WTC11 (cell line): ENCODE results near the gene RTN4RL1.

Experiments used
- TF ChIP-seq, protein P1 (sequence below): sonication (generic); formaldehyde crosslinking; IDR thresholded peaks from 2 replicates; pipeline ENCODE4 v1.8.0; 2022; ENCODE audit warnings: missing genetic modification reagents
- TF ChIP-seq, protein P2 (sequence below): fragments of 250-450 bp; sonication (Bioruptor Pico); IDR thresholded peaks from 2 replicates; pipeline ENCODE4 v1.9.0; 2021; ENCODE audit warnings: moderate library complexity, mild to moderate bottlenecking, inconsistent platforms, borderline replicate concordance
- TF ChIP-seq, protein P3 (sequence below): fragments of 200-600 bp; IDR thresholded peaks from 2 replicates; pipeline ENCODE4 v1.8.0; 2022; ENCODE audit warnings: antibody characterized with exemption

DNA sequence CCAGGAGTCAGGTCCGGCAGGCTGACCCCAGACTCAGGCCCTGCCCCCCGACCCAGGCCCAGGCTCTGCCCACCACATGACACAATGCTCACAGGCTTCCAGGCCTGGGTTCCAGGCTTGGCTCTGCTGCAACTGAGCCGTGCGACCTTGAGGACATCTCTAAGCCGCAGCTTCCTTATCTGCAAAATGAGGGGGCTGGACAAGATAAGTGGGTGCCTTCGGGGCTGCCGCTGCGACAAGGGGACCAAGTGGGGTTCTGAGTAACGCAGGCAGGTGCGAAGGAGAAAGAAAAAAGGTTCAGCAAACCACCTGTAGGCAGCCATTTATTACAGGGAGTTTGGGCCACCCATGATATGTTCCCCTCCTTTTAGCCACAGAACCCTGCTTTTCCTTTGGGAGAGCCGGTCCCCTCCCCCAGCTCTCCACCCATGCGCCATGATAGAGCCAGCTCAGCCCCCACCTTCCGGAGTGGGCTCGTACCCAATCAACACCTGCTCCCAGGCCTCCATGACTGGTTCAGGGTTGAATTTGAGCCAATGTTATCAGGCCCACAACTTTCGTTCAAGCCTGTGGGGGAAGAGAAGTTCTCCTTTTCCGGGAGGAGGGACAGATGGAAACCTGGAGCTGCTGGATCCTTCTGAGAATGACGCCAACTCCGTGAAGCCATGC lies 38.2 kb downstream of the RTN4RL1 start:
- TF ChIP-seq, protein P1, sequence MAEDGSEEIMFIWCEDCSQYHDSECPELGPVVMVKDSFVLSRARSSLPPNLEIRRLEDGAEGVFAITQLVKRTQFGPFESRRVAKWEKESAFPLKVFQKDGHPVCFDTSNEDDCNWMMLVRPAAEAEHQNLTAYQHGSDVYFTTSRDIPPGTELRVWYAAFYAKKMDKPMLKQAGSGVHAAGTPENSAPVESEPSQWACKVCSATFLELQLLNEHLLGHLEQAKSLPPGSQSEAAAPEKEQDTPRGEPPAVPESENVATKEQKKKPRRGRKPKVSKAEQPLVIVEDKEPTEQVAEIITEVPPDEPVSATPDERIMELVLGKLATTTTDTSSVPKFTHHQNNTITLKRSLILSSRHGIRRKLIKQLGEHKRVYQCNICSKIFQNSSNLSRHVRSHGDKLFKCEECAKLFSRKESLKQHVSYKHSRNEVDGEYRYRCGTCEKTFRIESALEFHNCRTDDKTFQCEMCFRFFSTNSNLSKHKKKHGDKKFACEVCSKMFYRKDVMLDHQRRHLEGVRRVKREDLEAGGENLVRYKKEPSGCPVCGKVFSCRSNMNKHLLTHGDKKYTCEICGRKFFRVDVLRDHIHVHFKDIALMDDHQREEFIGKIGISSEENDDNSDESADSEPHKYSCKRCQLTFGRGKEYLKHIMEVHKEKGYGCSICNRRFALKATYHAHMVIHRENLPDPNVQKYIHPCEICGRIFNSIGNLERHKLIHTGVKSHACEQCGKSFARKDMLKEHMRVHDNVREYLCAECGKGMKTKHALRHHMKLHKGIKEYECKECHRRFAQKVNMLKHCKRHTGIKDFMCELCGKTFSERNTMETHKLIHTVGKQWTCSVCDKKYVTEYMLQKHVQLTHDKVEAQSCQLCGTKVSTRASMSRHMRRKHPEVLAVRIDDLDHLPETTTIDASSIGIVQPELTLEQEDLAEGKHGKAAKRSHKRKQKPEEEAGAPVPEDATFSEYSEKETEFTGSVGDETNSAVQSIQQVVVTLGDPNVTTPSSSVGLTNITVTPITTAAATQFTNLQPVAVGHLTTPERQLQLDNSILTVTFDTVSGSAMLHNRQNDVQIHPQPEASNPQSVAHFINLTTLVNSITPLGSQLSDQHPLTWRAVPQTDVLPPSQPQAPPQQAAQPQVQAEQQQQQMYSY (CRISPR knock-in tag): no peak
- TF ChIP-seq, protein P2, sequence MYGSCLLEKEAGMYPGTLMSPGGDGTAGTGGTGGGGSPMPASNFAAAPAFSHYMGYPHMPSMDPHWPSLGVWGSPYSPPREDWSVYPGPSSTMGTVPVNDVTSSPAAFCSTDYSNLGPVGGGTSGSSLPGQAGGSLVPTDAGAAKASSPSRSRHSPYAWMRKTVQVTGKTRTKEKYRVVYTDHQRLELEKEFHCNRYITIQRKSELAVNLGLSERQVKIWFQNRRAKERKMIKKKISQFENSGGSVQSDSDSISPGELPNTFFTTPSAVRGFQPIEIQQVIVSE (CRISPR knock-in tag): no peak
- TF ChIP-seq, protein P3, sequence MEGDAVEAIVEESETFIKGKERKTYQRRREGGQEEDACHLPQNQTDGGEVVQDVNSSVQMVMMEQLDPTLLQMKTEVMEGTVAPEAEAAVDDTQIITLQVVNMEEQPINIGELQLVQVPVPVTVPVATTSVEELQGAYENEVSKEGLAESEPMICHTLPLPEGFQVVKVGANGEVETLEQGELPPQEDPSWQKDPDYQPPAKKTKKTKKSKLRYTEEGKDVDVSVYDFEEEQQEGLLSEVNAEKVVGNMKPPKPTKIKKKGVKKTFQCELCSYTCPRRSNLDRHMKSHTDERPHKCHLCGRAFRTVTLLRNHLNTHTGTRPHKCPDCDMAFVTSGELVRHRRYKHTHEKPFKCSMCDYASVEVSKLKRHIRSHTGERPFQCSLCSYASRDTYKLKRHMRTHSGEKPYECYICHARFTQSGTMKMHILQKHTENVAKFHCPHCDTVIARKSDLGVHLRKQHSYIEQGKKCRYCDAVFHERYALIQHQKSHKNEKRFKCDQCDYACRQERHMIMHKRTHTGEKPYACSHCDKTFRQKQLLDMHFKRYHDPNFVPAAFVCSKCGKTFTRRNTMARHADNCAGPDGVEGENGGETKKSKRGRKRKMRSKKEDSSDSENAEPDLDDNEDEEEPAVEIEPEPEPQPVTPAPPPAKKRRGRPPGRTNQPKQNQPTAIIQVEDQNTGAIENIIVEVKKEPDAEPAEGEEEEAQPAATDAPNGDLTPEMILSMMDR: no peak
